MG63 (cell line): Measurements from ENCODE around the gene KRTAP10-8. TPM values are rescaled to one million over a fixed set of nuclear protein-coding genes. Genes with fewer than 3 reads are reported as not detected.
"Not testable (repeated sequence)": the region's sequence is repeated elsewhere in the genome, so short reads cannot be mapped to it uniquely, and the experiment has no call there.

Experiments
- DNase-seq: peaks from one replicate; pipeline ENCODE4 v3.0.0-alpha.2; 2020
- H3K27me3 ChIP-seq: fragments of 250-450 bp; sonication (Bioruptor Pico); 2 replicates; pipeline ENCODE4 v1.5.1; 2020; ENCODE audit warnings: mild to moderate bottlenecking, moderate library complexity
- H3K36me3 ChIP-seq: fragments of 250-450 bp; sonication (Bioruptor Pico); 2 replicates; pipeline ENCODE4 v1.5.1; 2020; ENCODE audit warnings: mild to moderate bottlenecking, moderate library complexity
- H3K4me3 ChIP-seq: fragments of 250-450 bp; sonication (Bioruptor Pico); 2 replicates; pipeline ENCODE4 v1.5.1; 2020; ENCODE audit warnings: mild to moderate bottlenecking, moderate library complexity
- H3K9me3 ChIP-seq: fragments of 250-450 bp; sonication (Bioruptor Pico); 2 replicates; pipeline ENCODE4 v1.5.1; 2020; ENCODE audit warnings: mild to moderate bottlenecking, moderate library complexity
- total RNA-seq: library from RNA; depleted of rRNA; stranded (reverse); fragments of >200 nt; shearing (Covaris generic); gene quantifications from 2 replicates; pipeline ENCODE4 v1.2.3, GENCODE V29; 2014; ENCODE audit warnings: low replicate concordance; rRNA removed

KRTAP10-8 gene
- total RNA-seq, 1 experiment from 2014 or later = not detected

DNA sequence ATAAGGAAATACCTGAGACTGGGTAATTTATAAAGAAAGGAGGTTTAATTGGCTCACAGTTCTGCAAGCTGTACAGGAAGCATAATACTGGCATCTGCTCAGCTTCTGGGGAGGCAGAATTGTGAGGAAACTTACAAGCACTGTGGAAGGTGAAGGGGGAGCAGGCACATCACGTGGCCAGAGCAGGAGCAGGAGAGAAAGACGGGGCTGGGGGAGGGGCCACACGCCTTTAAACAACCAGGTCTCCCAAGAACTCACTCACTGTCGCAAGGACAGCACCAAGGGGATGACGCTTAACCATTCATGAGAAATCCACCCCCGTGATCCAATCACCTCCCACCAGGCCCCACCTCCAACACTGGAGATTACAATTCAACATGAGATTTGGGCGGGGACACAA, 49.7 kb downstream of the KRTAP10-8 start:
- H3K4me3 ChIP-seq, H3K27me3 ChIP-seq, H3K9me3 ChIP-seq, DNase-seq, H3K36me3 ChIP-seq: not testable (repeated sequence)

Other genes with a start within 250 kb of the KRTAP10-8 start
- 1.2 and 1.4 TPM in 2 replicates for gene LRRC3, start 156.6 kb upstream of the KRTAP10-8 start, total RNA-seq
- not detected in 2 replicates for gene KRTAP10-1, start 71.9 kb upstream of the KRTAP10-8 start, total RNA-seq
- not detected in 2 replicates for gene KRTAP10-2, start 60.6 kb upstream of the KRTAP10-8 start, total RNA-seq
- not detected in 2 replicates for gene KRTAP10-3, start 53.3 kb upstream of the KRTAP10-8 start, total RNA-seq
- not detected in 2 replicates for gene KRTAP10-4, start 38.4 kb upstream of the KRTAP10-8 start, total RNA-seq
- not detected in 2 replicates for gene KRTAP10-5, start 31.5 kb upstream of the KRTAP10-8 start, total RNA-seq
- gene KRTAP10-6, start 19.6 kb upstream of the KRTAP10-8 start, total RNA-seq = not detected in 2 replicates
- not detected in 2 replicates for gene KRTAP10-7, start 11.5 kb upstream of the KRTAP10-8 start, total RNA-seq
- not detected in 2 replicates for gene KRTAP10-9, start 15.0 kb downstream of the KRTAP10-8 start, total RNA-seq
- not detected in 2 replicates for gene KRTAP10-10, start 25.3 kb downstream of the KRTAP10-8 start, total RNA-seq
- gene KRTAP10-11, start 34.3 kb downstream of the KRTAP10-8 start, total RNA-seq = not detected in 2 replicates
- gene KRTAP12-4, start 42.6 kb downstream of the KRTAP10-8 start, total RNA-seq = not detected in 2 replicates
- not detected in 2 replicates for gene KRTAP12-3, start 45.9 kb downstream of the KRTAP10-8 start, total RNA-seq
- gene KRTAP12-2, start 54.8 kb downstream of the KRTAP10-8 start, total RNA-seq = not detected in 2 replicates
- not detected in 2 replicates for gene KRTAP12-1, start 70.1 kb downstream of the KRTAP10-8 start, total RNA-seq
- gene KRTAP10-12, start 85.1 kb downstream of the KRTAP10-8 start, total RNA-seq = not detected in 2 replicates
- gene TSPEAR, start 99.5 kb downstream of the KRTAP10-8 start, total RNA-seq = not detected in 2 replicates
- 59.9 and 76.0 TPM in 2 replicates for gene UBE2G2, start 189.7 kb downstream of the KRTAP10-8 start, total RNA-seq
- 153 and 197 TPM in 2 replicates for gene SUMO3, start 206.0 kb downstream of the KRTAP10-8 start, total RNA-seq